WERI-Rb-1 (cell line): Measurements from ENCODE around the gene LRPPRC.

Experiments
- DNase-seq: peaks from one replicate; pipeline ENCODE4 v3.0.0-alpha.2; 2020
- H3K27ac ChIP-seq: fragments of 250-450 bp; sonication (Bioruptor Pico); 2 replicates; pipeline ENCODE4 v1.5.1; 2020; ENCODE audit warnings: mild to moderate bottlenecking, moderate library complexity
- H3K27me3 ChIP-seq: fragments of 250-450 bp; sonication (Bioruptor Pico); 2 replicates; pipeline ENCODE4 v1.5.1; 2021; ENCODE audit warnings: mild to moderate bottlenecking, low read depth, moderate library complexity; ENCODE audit not compliant: insufficient read depth, severe bottlenecking
- H3K36me3 ChIP-seq: fragments of 250-450 bp; sonication (Bioruptor Pico); 2 replicates; pipeline ENCODE4 v1.5.1; 2020; ENCODE audit warnings: mild to moderate bottlenecking, moderate library complexity
- H3K4me3 ChIP-seq: 2 replicates; pipeline ENCODE4 v1.5.1; 2011; ENCODE audit warnings: low read depth, mild to moderate bottlenecking, control low read depth, low read length
- H3K9me3 ChIP-seq: fragments of 250-450 bp; sonication (Bioruptor Pico); 2 replicates; pipeline ENCODE4 v1.5.1; 2021; ENCODE audit warnings: mild to moderate bottlenecking, moderate library complexity; ENCODE audit not compliant: severe bottlenecking
- CTCF ChIP-seq: IDR thresholded peaks from 2 replicates; pipeline ENCODE4 v1.5.1; 2011; ENCODE audit warnings: low read depth, mild to moderate bottlenecking, control low read depth, inconsistent platforms, low read length

The LRPPRC gene

GRCh38 chr2:43851011-43851980 lies 144.5 kb downstream of the LRPPRC start:
- DNase-seq = no peak
- Histone ChIP-seq H3K27me3 (peaks cover 3% of the 10 kb centered on the region), H3K36me3 (no peaks in the 10 kb centered on the region), H3K27ac (no peak overlapping the region), H3K9me3 (no peaks in the 10 kb centered on the region), H3K4me3 (no peak overlapping the region)
- TF ChIP-seq CTCF = no peak

DNA sequence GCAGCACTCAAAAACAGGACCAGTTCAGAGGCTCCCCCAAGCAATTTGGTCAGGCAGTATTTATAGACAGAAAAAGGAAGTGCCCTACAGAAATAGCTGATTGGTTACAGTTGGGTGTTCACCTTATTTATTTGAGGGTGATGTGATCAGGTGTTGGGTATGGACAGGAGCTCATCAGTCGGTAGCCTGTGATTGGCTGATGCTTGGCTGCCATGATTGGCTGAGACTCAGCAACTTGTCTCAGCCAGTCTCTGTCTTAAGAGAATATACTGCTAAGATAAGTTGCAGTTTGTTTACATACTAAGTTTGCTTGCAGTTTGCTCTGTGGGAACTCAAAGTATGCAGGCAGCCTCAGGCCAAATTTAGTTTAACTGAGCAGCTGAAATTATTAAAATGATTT lies 147.6 kb downstream of the LRPPRC start:
- TF ChIP-seq CTCF = no peak
- Histone ChIP-seq H3K27me3 (no peaks in the 10 kb centered on the region), H3K27ac (no peak overlapping the region), H3K4me3 (no peak overlapping the region), H3K36me3 (no peaks in the 10 kb centered on the region), H3K9me3 (no peaks in the 10 kb centered on the region)
- no peak for DNase-seq

- no peak for DNase-seq
- Histone ChIP-seq H3K36me3 (no peaks in the 10 kb centered on the region), H3K4me3 (no peak overlapping the region), H3K27ac (no peak overlapping the region), H3K27me3 (no peaks in the 10 kb centered on the region), H3K9me3 (no peaks in the 10 kb centered on the region)
- TF ChIP-seq CTCF = no peak
Observed at GRCh38 chr2:43846140-43846793, 149.5 kb downstream of the LRPPRC start.

DNA sequence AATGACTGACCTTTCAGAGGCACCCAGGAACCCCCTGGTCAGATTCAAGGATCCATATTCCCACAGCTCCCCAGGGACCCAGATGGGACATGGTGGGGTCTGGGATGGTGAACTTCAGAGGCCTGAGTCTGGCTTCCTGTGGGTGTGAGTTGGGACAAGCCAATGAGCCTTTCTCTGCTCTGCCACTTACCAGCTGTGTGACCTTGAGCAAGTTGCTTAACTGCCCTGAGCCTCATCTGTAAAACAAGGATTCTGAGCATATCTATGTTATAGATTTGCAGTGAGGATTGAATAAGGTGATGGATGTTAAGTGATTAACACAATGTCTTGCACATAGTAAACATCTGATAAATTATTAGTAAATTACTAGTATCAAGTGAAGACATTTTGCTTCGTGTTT lies 150.6 kb downstream of the LRPPRC start:
- Histone ChIP-seq H3K9me3 (no peaks in the 10 kb centered on the region), H3K27me3 (no peaks in the 10 kb centered on the region), H3K4me3 (no peak overlapping the region), H3K27ac (no peak overlapping the region), H3K36me3 (no peaks in the 10 kb centered on the region)
- no peak for TF ChIP-seq CTCF
- DNase-seq = no peak

GRCh38 chr2:43842866-43843226 lies 152.9 kb downstream of the LRPPRC start:
- no peak for TF ChIP-seq CTCF
- H3K4me3 ChIP-seq = no peak overlapping the region

More at GRCh38 chr2:43842866-43843226, 152.9 kb downstream of the LRPPRC start:
- DNase-seq = no peak
- Histone ChIP-seq H3K36me3 (no peaks in the 10 kb centered on the region), H3K27me3 (no peaks in the 10 kb centered on the region), H3K27ac (no peak overlapping the region), H3K9me3 (no peaks in the 10 kb centered on the region)
